ENCODE data around the gene ARL13B.

GRCh38 chr3:94011233-94011711, 31.3 kb downstream of the ARL13B start:
- TF ChIP-seq CHD1 (IDR thresholded peaks at IDR 0.05; ENCODE audit: low read depth, low read length) (no peak), CTCF (conservative IDR thresholded peaks at IDR 0.05; ENCODE audit: low read depth, low read length) (no peak), FOS (IDR thresholded peaks at IDR 0.05; ENCODE audit: low read depth, low read length) (no peak), ELK1 (IDR thresholded peaks at IDR 0.05; ENCODE audit: borderline replicate concordance, low read depth, low read length) (no peak), RCOR1 (IDR thresholded peaks at IDR 0.05; ENCODE audit: insufficient replicate concordance, low read length) (no peak), MAFK (IDR thresholded peaks at IDR 0.05; ENCODE audit: low read depth, low read length) (no peak), USF2 (IDR thresholded peaks at IDR 0.05; ENCODE audit: low read depth, low read length) (no peak), POLR2A (IDR thresholded peaks at IDR 0.05; ENCODE audit: low read depth, low read length) (no peak), MXI1 (IDR thresholded peaks at IDR 0.05; ENCODE audit: borderline replicate concordance, low read depth, low read length) (no peak), NFE2L2 (IDR thresholded peaks at IDR 0.05; ENCODE audit: low read depth, low read length) (no peak), BHLHE40 (IDR thresholded peaks at IDR 0.05; ENCODE audit: low read depth, low read length) (no peak), SMC3 (IDR thresholded peaks at IDR 0.05; ENCODE audit: low read depth, low read length) (no peak), RAD21 (IDR thresholded peaks at IDR 0.05; ENCODE audit: low read length) (no peak)

Measured in IMR-90 (cell line).